Effector memory CD4-positive, alpha-beta T cell (primary cell): ENCODE data around the gene RAPGEF1.
A peak's percentile ranks its signal among the peaks of the same experiment; 100 is the strongest.

ENCODE experiments used
- DNase-seq, 3 donors: peaks; one replicate each; pipeline ENCODE4 v3.0.0-alpha.2; 2020
- H3K27ac ChIP-seq: 2 replicates; pipeline ENCODE4 v1.7.0; 2013; ENCODE audit warnings: mild to moderate bottlenecking, low read length, moderate library complexity; ENCODE audit not compliant: insufficient read depth, poor library complexity, severe bottlenecking
- H3K27me3 ChIP-seq: replicated peaks from 2 replicates; pipeline ENCODE4 v1.7.0; 2013; ENCODE audit warnings: mild to moderate bottlenecking, low read length; ENCODE audit not compliant: insufficient read depth, control insufficient read depth, poor library complexity, severe bottlenecking
- H3K36me3 ChIP-seq: 2 replicates; pipeline ENCODE4 v1.7.0; 2013; ENCODE audit warnings: mild to moderate bottlenecking, low read length, moderate library complexity; ENCODE audit not compliant: control insufficient read depth, insufficient read depth
- H3K4me1 ChIP-seq: 2 replicates; pipeline ENCODE4 v1.7.0; 2013; ENCODE audit warnings: low read length, mild to moderate bottlenecking; ENCODE audit not compliant: control insufficient read depth, insufficient read depth, poor library complexity, severe bottlenecking
- H3K4me3 ChIP-seq: 2 replicates; pipeline ENCODE4 v1.7.0; 2013; ENCODE audit warnings: low read length, low read depth, mild to moderate bottlenecking; ENCODE audit not compliant: insufficient read depth, poor library complexity, severe bottlenecking
- H3K9me3 ChIP-seq: 2 replicates; pipeline ENCODE4 v1.7.0; 2013; ENCODE audit warnings: mild to moderate bottlenecking, low read length, moderate library complexity; ENCODE audit not compliant: control insufficient read depth
- total RNA-seq, 3 donors: gene quantifications; one replicate each; lab custom pipeline; 2026; lab: John Stamatoyannopoulos, UW

The RAPGEF1 gene
- 289 to 351 (median 339) reads per million in 3 donors for total RNA-seq

- Histone ChIP-seq H3K4me1 (peaks cover 55% of the 10 kb centered on the region), H3K36me3 (no peaks in the 10 kb centered on the region), H3K27ac (peak within 1 kb of the TSS; percentile 66), H3K27me3 (no peaks in the 10 kb centered on the region), H3K4me3 (peak within 1 kb of the TSS; percentile 55), H3K9me3 (no peaks in the 10 kb centered on the region)
- DNase-seq, result peak; percentile 63 to 75 (median 72)
Observed at GRCh38 chr9:131739959-131740648, at the start of gene RAPGEF1. Gene RAPGEF1, minus strand, starts transcription at chr9:131740076. Its CDS starts 246 bp downstream, at chr9:131739830.

- Histone ChIP-seq H3K9me3 (no peaks in the 10 kb centered on the region), H3K4me1 (no peaks in the 10 kb centered on the region), H3K27ac (no peak overlapping the region), H3K4me3 (no peak overlapping the region), H3K27me3 (no peaks in the 10 kb centered on the region), H3K36me3 (no peaks in the 10 kb centered on the region)
- DNase-seq, result no peak
Observed at GRCh38 chr9:131788851-131789250, 49.0 kb upstream of the RAPGEF1 start.

- no peaks in the 10 kb centered on the region for H3K36me3 ChIP-seq
- no peak overlapping the region for H3K27ac ChIP-seq
- no peak for DNase-seq
- H3K4me3 ChIP-seq, result no peak overlapping the region
- no peaks in the 10 kb centered on the region for H3K4me1 ChIP-seq
- no peaks in the 10 kb centered on the region for H3K27me3 ChIP-seq
- no peaks in the 10 kb centered on the region for H3K9me3 ChIP-seq
Observed at GRCh38 chr9:131787838-131788237, 48.0 kb upstream of the RAPGEF1 start.

GRCh38 chr9:131784748-131785501 lies 45.0 kb upstream of the RAPGEF1 start:
- H3K4me3 ChIP-seq, result no peak overlapping the region
- H3K27me3 ChIP-seq, result no peaks in the 10 kb centered on the region

DNA sequence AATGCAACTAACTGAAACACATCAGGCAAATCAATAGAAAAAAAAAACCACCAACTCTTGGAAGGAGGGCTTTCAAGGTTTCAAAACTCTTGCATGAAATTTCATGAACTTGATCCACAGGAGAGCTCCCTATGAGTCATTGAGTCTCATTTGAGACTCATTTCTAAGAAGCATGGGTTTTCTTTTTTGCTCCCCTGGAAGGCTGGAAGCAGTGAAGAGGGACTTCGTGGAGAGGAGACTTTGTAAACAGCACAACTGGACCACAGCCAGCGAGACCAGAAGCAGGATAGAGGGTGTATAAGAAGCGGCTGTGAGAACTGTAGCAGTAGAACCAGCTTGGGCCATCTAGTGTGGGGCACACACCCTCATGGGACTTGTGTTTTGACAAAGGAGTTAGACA lies 41.2 kb upstream of the RAPGEF1 start:
- no peak overlapping the region for H3K4me3 ChIP-seq
- H3K27me3 ChIP-seq, result no peaks in the 10 kb centered on the region

More at GRCh38 chr9:131784748-131785501, 45.0 kb upstream of the RAPGEF1 start:
- no peaks in the 10 kb centered on the region for H3K4me1 ChIP-seq
- H3K9me3 ChIP-seq, result no peaks in the 10 kb centered on the region
- H3K36me3 ChIP-seq, result no peaks in the 10 kb centered on the region
- H3K27ac ChIP-seq, result no peak overlapping the region
- DNase-seq, result no peak

GRCh38 chr9:131776473-131776872 lies 36.6 kb upstream of the RAPGEF1 start:
- DNase-seq, result no peak
- Histone ChIP-seq H3K27ac (no peak overlapping the region), H3K9me3 (no peaks in the 10 kb centered on the region), H3K4me1 (no peaks in the 10 kb centered on the region), H3K4me3 (no peak overlapping the region), H3K36me3 (no peaks in the 10 kb centered on the region), H3K27me3 (no peaks in the 10 kb centered on the region)

More for the DNA sequence above, 41.2 kb upstream of the RAPGEF1 start:
- H3K36me3 ChIP-seq, result no peaks in the 10 kb centered on the region
- H3K4me1 ChIP-seq, result no peaks in the 10 kb centered on the region
- no peaks in the 10 kb centered on the region for H3K9me3 ChIP-seq
- no peak overlapping the region for H3K27ac ChIP-seq
- no peak for DNase-seq

- Histone ChIP-seq H3K4me3 (no peak overlapping the region), H3K9me3 (no peaks in the 10 kb centered on the region), H3K36me3 (no peaks in the 10 kb centered on the region), H3K27me3 (no peaks in the 10 kb centered on the region), H3K27ac (no peak overlapping the region), H3K4me1 (no peaks in the 10 kb centered on the region)
- no peak for DNase-seq
Observed at GRCh38 chr9:131776036-131776435, 36.2 kb upstream of the RAPGEF1 start.

GRCh38 chr9:131774636-131775035 lies 34.8 kb upstream of the RAPGEF1 start:
- no peak overlapping the region for H3K4me3 ChIP-seq
- no peaks in the 10 kb centered on the region for H3K36me3 ChIP-seq
- no peaks in the 10 kb centered on the region for H3K4me1 ChIP-seq
- no peaks in the 10 kb centered on the region for H3K27me3 ChIP-seq
- H3K27ac ChIP-seq, result no peak overlapping the region
- no peak for DNase-seq
- H3K9me3 ChIP-seq, result no peaks in the 10 kb centered on the region

GRCh38 chr9:131773911-131774379 lies 34.1 kb upstream of the RAPGEF1 start:
- no peaks in the 10 kb centered on the region for H3K27me3 ChIP-seq
- H3K36me3 ChIP-seq, result no peaks in the 10 kb centered on the region
- DNase-seq, result no peak
- H3K4me1 ChIP-seq, result no peaks in the 10 kb centered on the region
- H3K27ac ChIP-seq, result no peak overlapping the region
- H3K4me3 ChIP-seq, result no peak overlapping the region
- H3K9me3 ChIP-seq, result no peaks in the 10 kb centered on the region

- Histone ChIP-seq H3K9me3 (no peaks in the 10 kb centered on the region), H3K4me3 (no peak overlapping the region), H3K36me3 (no peaks in the 10 kb centered on the region), H3K4me1 (no peaks in the 10 kb centered on the region), H3K27me3 (no peaks in the 10 kb centered on the region), H3K27ac (no peak overlapping the region)
- no peak for DNase-seq
Observed at GRCh38 chr9:131772940-131773339, 33.1 kb upstream of the RAPGEF1 start.
